ENCODE measurements around the gene PCED1B. TPM values are rescaled to one million over a fixed set of nuclear protein-coding genes. Genes with fewer than 3 reads are reported as not detected.
"Not testable (repeated sequence)": the region's sequence is repeated elsewhere in the genome, so short reads cannot be mapped to it uniquely, and the experiment has no call there.

Gene PCED1B
- total and polyA plus RNA-seq, 12 donors: 0.49 to 4.8 (median 0.88) TPM

GRCh38 chr12:47165934-47166333, 86.5 kb downstream of the PCED1B start:
- ATAC-seq: no peak
- Histone ChIP-seq H3K36me3 (no peaks in the 10 kb centered on the region), H3K4me3 (no peak overlapping the region), H3K9me3 (peaks cover 0 to 20% (median 0%) of the 10 kb centered on the region in 11 donors), H3K27me3 (no peaks in the 10 kb centered on the region), H3K27ac (no peak overlapping the region), H3K4me1 (no peaks in the 10 kb centered on the region)
- no peak for DNase-seq
- TF ChIP-seq, protein P1, sequence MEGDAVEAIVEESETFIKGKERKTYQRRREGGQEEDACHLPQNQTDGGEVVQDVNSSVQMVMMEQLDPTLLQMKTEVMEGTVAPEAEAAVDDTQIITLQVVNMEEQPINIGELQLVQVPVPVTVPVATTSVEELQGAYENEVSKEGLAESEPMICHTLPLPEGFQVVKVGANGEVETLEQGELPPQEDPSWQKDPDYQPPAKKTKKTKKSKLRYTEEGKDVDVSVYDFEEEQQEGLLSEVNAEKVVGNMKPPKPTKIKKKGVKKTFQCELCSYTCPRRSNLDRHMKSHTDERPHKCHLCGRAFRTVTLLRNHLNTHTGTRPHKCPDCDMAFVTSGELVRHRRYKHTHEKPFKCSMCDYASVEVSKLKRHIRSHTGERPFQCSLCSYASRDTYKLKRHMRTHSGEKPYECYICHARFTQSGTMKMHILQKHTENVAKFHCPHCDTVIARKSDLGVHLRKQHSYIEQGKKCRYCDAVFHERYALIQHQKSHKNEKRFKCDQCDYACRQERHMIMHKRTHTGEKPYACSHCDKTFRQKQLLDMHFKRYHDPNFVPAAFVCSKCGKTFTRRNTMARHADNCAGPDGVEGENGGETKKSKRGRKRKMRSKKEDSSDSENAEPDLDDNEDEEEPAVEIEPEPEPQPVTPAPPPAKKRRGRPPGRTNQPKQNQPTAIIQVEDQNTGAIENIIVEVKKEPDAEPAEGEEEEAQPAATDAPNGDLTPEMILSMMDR (IDR thresholded peaks at IDR 0.05): no peak
- 23 to 28% methylated on average over 5 of the region's 5 CpGs for WGBS, 2 donors
- intact Hi-C loops (cut with DNase I): no loop called here

DNA sequence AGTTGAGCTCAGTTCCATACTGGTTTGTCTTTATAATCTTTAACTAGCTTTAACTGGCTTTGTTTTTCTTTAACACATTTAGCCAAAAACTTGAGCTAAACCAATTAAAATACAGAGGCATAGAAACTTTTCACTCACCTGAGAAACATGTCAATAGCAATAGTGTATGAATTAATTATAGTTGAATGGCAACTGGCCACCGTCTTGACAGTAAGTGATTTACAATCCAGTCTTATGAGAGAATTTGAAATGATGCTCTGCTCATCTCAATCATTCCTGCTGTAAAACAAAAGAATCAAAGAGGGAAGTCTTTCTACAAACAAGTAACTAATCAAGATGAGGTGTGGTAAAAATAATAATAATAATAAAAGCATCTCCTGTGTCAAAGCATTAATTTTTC, 86.9 kb downstream of the PCED1B start:
- WGBS, 2 donors: 0 to 82% methylated on average over 1 of the region's 1 CpG
- Histone ChIP-seq H3K27ac (no peak overlapping the region), H3K4me3 (no peak overlapping the region), H3K27me3 (no peaks in the 10 kb centered on the region), H3K9me3 (peaks cover 0 to 25% (median 0%) of the 10 kb centered on the region in 11 donors), H3K36me3 (no peaks in the 10 kb centered on the region), H3K4me1 (no peaks in the 10 kb centered on the region)
- no peak for ATAC-seq
- DNase-seq: no peak
- TF ChIP-seq, protein P1 (IDR thresholded peaks at IDR 0.05): no peak
- intact Hi-C loops (cut with DNase I): no loop called here

DNA sequence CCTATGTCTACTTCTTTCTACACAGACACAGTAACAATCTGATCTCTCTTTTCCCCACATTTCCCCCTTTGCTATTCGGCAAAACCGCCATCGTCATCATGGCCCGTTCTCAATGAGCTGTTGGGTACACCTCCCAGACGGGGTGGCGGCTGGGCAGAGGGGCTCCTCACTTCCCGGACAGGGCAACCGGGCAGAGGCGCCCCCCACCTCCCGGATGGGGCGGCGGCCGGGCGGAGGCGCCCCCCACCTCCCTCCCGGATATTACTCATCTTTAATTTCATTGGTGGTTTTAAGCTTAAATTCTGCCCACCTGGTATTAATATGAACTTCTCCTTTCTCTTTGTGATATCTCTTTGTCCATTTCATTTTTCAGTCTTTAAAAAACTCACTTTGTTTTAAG, 90.9 kb downstream of the PCED1B start:
- ATAC-seq; H3K36me3 ChIP-seq; H3K27me3 ChIP-seq; H3K27ac ChIP-seq; intact Hi-C loops (cut with DNase I); DNase-seq; H3K4me3 ChIP-seq; H3K4me1 ChIP-seq: not testable (repeated sequence)
- H3K9me3 ChIP-seq: peaks cover 0 to 26% (median 0%) of the 10 kb centered on the region in 11 donors
- WGBS, 2 donors: 92 to 96% methylated on average over 16 of the region's 16 CpGs

GRCh38 chr12:47178014-47178413, 98.6 kb downstream of the PCED1B start:
- 87 to 88% methylated on average over 3 of the region's 3 CpGs for WGBS, 2 donors
- H3K9me3 ChIP-seq: no peaks in the 10 kb centered on the region
- TF ChIP-seq, protein P1 (IDR thresholded peaks at IDR 0.05): no peak
- DNase-seq: no peak
- intact Hi-C loops (cut with DNase I): no loop called here
- ATAC-seq: no peak
- H3K4me1 ChIP-seq: no peaks in the 10 kb centered on the region
- no peak overlapping the region for H3K27ac ChIP-seq
- no peak overlapping the region for H3K4me3 ChIP-seq
- H3K27me3 ChIP-seq: no peaks in the 10 kb centered on the region
- H3K36me3 ChIP-seq: peaks cover 0 to 6% (median 0%) of the 10 kb centered on the region in 9 donors

GRCh38 chr12:47182164-47182938, 102.9 kb downstream of the PCED1B start:
- WGBS, 2 donors: 92% methylated on average over 11 of the region's 11 CpGs
- not testable (repeated sequence) for H3K9me3 ChIP-seq, H3K27me3 ChIP-seq

More at GRCh38 chr12:47182164-47182938, 102.9 kb downstream of the PCED1B start:
- intact Hi-C loops (cut with DNase I): loop anchor here in 1 of 10 donors (10.0 kb wide), 1 partner anchor 98 kb away; no protein-coding TSS in a partner anchor
- H3K27ac ChIP-seq, H3K4me3 ChIP-seq, DNase-seq, H3K4me1 ChIP-seq, ATAC-seq, H3K36me3 ChIP-seq: not testable (repeated sequence)
